ENCODE measurements around the gene KRTAP10-9. TPM values are rescaled to one million over a fixed set of nuclear protein-coding genes. Genes with fewer than 3 reads are reported as not detected.

Gene KRTAP10-9
- total and polyA plus RNA-seq, 2 donors (not counting 1 experiment from before 2014, with no cell fraction given): not detected

DNA sequence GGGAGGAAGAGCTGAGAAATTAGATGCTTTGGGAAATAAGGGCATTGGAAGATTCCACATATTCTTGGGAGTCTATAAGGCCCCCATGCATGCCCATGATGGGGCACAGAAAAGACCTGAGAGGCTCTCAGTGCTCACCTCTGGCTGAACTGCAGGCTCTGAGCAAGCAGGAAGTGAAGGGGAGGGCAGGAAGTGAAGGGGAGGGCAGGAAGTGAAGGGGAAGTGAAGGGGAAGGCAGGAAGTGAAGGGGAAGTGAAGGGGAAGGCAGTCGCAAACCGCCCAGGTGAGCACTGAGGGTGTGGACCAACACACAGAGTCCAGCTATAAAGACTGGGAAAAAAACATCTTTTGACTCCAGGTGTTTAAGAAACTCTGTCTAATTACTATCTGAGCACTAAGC is 3.5 kb downstream of the KRTAP10-9 start:
- DNase-seq (ENCODE audit: low read depth in 2 of 2): no peak
- no peaks in the 10 kb centered on the region for H3K36me3 ChIP-seq (ENCODE audit: control insufficient read depth, insufficient read depth, low read length)
- H3K9me3 ChIP-seq (ENCODE audit: control insufficient read depth, insufficient read depth, low read depth, low read length): no peaks in the 10 kb centered on the region
- no peak overlapping the region for H3K4me3 ChIP-seq (replicated peaks in 1 of 4; ENCODE audit: control extremely low read depth in 1 of 4, insufficient read depth in 1 of 4, low read depth in 3 of 4, low read length in 4 of 4)
- no peak for TF ChIP-seq EZH2 (IDR thresholded peaks at IDR 0.05; ENCODE audit: low read length, missing control alignments)
- TF ChIP-seq, protein P1, sequence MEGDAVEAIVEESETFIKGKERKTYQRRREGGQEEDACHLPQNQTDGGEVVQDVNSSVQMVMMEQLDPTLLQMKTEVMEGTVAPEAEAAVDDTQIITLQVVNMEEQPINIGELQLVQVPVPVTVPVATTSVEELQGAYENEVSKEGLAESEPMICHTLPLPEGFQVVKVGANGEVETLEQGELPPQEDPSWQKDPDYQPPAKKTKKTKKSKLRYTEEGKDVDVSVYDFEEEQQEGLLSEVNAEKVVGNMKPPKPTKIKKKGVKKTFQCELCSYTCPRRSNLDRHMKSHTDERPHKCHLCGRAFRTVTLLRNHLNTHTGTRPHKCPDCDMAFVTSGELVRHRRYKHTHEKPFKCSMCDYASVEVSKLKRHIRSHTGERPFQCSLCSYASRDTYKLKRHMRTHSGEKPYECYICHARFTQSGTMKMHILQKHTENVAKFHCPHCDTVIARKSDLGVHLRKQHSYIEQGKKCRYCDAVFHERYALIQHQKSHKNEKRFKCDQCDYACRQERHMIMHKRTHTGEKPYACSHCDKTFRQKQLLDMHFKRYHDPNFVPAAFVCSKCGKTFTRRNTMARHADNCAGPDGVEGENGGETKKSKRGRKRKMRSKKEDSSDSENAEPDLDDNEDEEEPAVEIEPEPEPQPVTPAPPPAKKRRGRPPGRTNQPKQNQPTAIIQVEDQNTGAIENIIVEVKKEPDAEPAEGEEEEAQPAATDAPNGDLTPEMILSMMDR (conservative IDR thresholded peaks at IDR 0.05 in 1 of 2, IDR thresholded peaks at IDR 0.05 in 1 of 2; ENCODE audit: low read depth in 1 of 2, low read length in 2 of 2): no peak
- no peaks in the 10 kb centered on the region for H3K79me2 ChIP-seq (ENCODE audit: control insufficient read depth, insufficient read depth, low read length)
- no peak overlapping the region for H3K27ac ChIP-seq (ENCODE audit: insufficient read depth, low read length)
- H2AFZ ChIP-seq (ENCODE audit: low read length): no peak overlapping the region
- H3K4me2 ChIP-seq (ENCODE audit: extremely low read depth, insufficient read depth, low read length): no peak overlapping the region
- no peak overlapping the region for H3K9ac ChIP-seq (ENCODE audit: insufficient read depth, low read length)
- H4K20me1 ChIP-seq (ENCODE audit: control insufficient read depth, extremely low read depth, insufficient read depth, low read length): no peaks in the 10 kb centered on the region
- H3K4me1 ChIP-seq (ENCODE audit: control insufficient read depth, extremely low read depth, insufficient read depth, low read length): no peaks in the 10 kb centered on the region
- no peaks in the 10 kb centered on the region for H3K27me3 ChIP-seq (ENCODE audit: control insufficient read depth, insufficient read depth, low read length)

DNA sequence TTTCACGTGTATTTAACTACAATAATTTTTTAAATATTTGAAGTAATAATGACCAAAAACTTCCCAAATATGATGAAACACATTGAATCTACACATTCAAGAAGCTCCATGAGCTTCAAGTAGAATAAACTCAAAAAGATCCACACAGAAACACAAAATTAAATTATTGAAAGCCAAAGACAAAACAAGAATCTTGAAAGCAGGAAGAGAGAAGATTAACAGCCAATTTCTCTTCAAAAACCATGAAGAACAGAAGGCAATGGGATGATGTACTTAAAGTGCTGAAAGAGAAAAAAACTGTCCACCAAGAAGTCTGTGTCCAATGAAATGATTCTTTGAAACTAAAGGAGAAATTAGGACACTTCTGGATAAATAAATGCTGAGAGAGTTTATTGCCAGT is 5.2 kb downstream of the KRTAP10-9 start:
- Histone ChIP-seq H3K4me2 (ENCODE audit: extremely low read depth, insufficient read depth, low read length) (no peak overlapping the region), H3K9me3 (ENCODE audit: control insufficient read depth, insufficient read depth, low read depth, low read length) (no peaks in the 10 kb centered on the region), H4K20me1 (ENCODE audit: control insufficient read depth, extremely low read depth, insufficient read depth, low read length) (no peaks in the 10 kb centered on the region), H3K27ac (ENCODE audit: insufficient read depth, low read length) (no peak overlapping the region), H3K4me1 (ENCODE audit: control insufficient read depth, extremely low read depth, insufficient read depth, low read length) (no peaks in the 10 kb centered on the region), H3K9ac (ENCODE audit: insufficient read depth, low read length) (no peak overlapping the region), H2AFZ (ENCODE audit: low read length) (no peak overlapping the region), H3K36me3 (ENCODE audit: control insufficient read depth, insufficient read depth, low read length) (no peaks in the 10 kb centered on the region), H3K79me2 (ENCODE audit: control insufficient read depth, insufficient read depth, low read length) (no peaks in the 10 kb centered on the region), H3K27me3 (ENCODE audit: control insufficient read depth, insufficient read depth, low read length) (no peaks in the 10 kb centered on the region), H3K4me3 (replicated peaks in 1 of 4; ENCODE audit: control extremely low read depth in 1 of 4, insufficient read depth in 1 of 4, low read depth in 3 of 4, low read length in 4 of 4) (no peak overlapping the region)
- TF ChIP-seq EZH2 (IDR thresholded peaks at IDR 0.05; ENCODE audit: low read length, missing control alignments): no peak
- TF ChIP-seq, protein P1 (conservative IDR thresholded peaks at IDR 0.05 in 1 of 2, IDR thresholded peaks at IDR 0.05 in 1 of 2; ENCODE audit: low read depth in 1 of 2, low read length in 2 of 2): no peak
- no peak for DNase-seq (ENCODE audit: low read depth in 2 of 2)

DNA sequence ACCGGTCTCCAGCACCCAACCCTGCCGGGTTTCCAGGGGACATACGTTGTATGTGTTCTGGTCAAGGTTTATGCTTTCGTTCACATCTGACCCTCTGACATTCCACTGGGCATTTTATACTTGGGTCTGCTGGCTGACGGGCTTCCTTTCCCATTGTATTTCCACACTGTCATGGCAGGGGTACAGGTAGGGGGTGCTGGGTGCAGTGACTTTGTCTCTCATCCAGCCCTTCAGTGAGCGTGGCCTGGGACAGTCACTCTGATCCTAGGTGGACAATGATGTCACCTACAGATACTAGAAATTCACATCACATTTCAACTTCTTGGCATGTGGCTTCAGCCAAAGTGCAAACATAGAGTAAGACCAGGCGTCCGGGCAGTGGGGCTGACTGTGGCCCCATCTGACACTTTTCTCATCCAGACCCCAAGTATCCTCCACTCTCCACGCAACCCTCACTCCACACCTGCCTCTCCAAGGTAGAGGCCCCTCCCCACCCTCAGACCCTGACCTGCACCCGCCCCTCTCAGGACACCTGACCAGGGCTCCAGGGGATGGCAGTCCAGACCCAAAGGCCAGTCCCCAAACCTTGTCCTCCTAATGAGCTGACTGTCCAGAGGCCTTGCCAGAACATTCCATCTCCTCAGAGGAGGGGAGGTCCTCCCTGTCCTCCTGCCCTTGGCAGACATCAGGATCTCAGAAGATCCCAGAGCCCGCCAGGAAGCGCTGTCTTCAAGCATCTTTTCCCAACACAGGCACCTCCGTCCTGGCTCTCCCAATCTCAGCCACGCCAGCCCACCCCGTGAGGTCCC is 9.5 kb downstream of the KRTAP10-9 start:
- TF ChIP-seq, protein P1 (conservative IDR thresholded peaks at IDR 0.05 in 1 of 2, IDR thresholded peaks at IDR 0.05 in 1 of 2; ENCODE audit: low read depth in 1 of 2, low read length in 2 of 2): no peak
- no peak for TF ChIP-seq EZH2 (IDR thresholded peaks at IDR 0.05; ENCODE audit: low read length, missing control alignments)
- no peak for DNase-seq (ENCODE audit: low read depth in 2 of 2)
- H2AFZ ChIP-seq (ENCODE audit: low read length): no peak overlapping the region
- no peaks in the 10 kb centered on the region for H3K79me2 ChIP-seq (ENCODE audit: control insufficient read depth, insufficient read depth, low read length)
- no peak overlapping the region for H3K9ac ChIP-seq (ENCODE audit: insufficient read depth, low read length)
- H3K4me3 ChIP-seq (replicated peaks in 1 of 4; ENCODE audit: control extremely low read depth in 1 of 4, insufficient read depth in 1 of 4, low read depth in 3 of 4, low read length in 4 of 4): no peak overlapping the region
- H3K4me2 ChIP-seq (ENCODE audit: extremely low read depth, insufficient read depth, low read length): no peak overlapping the region
- H3K27ac ChIP-seq (ENCODE audit: insufficient read depth, low read length): no peak overlapping the region
- H3K9me3 ChIP-seq (ENCODE audit: control insufficient read depth, insufficient read depth, low read depth, low read length): no peaks in the 10 kb centered on the region
- H4K20me1 ChIP-seq (ENCODE audit: control insufficient read depth, extremely low read depth, insufficient read depth, low read length): no peaks in the 10 kb centered on the region
- H3K4me1 ChIP-seq (ENCODE audit: control insufficient read depth, extremely low read depth, insufficient read depth, low read length): no peaks in the 10 kb centered on the region
- H3K36me3 ChIP-seq (ENCODE audit: control insufficient read depth, insufficient read depth, low read length): no peaks in the 10 kb centered on the region
- no peaks in the 10 kb centered on the region for H3K27me3 ChIP-seq (ENCODE audit: control insufficient read depth, insufficient read depth, low read length)

Data from fibroblast of lung (primary cell).